IMR-90 (cell line): ENCODE results near the gene VWCE. TPM values are rescaled to one million over a fixed set of nuclear protein-coding genes. Genes with fewer than 3 reads are reported as not detected.

ENCODE experiments used
- ATAC-seq: fragments of 200-7000 bp; cut with Tn5 transposase; 2 replicates; pipeline ENCODE4 v1.9.1; 2020; ENCODE audit warnings: low read depth, mild to moderate bottlenecking, moderate library complexity
- BruUV-seq: library from RNA; stranded (reverse); fragments of 400-500 nt; replicated peaks from 2 replicates; lab custom pipeline; 2021; lab: Mats Ljungman, UMichigan
- CTCF ChIA-PET: fragments of 300-600 bp; formaldehyde crosslinking; extraction: SDS; loops from one replicate; lab custom pipeline; 2021; ENCODE audit warnings: antibody characterized with exemption; lab: Yijun Ruan, JAX
- POLR2A ChIA-PET: fragments of 300-600 bp; sonication (Branson Sonifier 250); formaldehyde crosslinking; loops from one replicate; lab custom pipeline; 2022; ENCODE audit warnings: antibody characterized with exemption; ENCODE audit not compliant: unreplicated experiment; lab: Charles Lee
- DNase-seq: peaks from one replicate; pipeline ENCODE4 v3.0.0; 2013
- H2AFZ ChIP-seq: replicated peaks from 2 replicates; pipeline ENCODE3; 2013; ENCODE audit warnings: low read length, mild to moderate bottlenecking; ENCODE audit not compliant: poor library complexity
- H2AK5ac ChIP-seq: 2 replicates; pipeline ENCODE4 v1.6.1; 2013; ENCODE audit warnings: low read depth, low read length, inconsistent platforms
- H2AK9ac ChIP-seq: replicated peaks from 2 replicates; pipeline ENCODE3; 2013; ENCODE audit warnings: mild to moderate bottlenecking, low read depth, low read length, moderate library complexity; ENCODE audit not compliant: poor library complexity
- H2BK120ac ChIP-seq: 2 replicates; pipeline ENCODE4 v1.6.1; 2013; ENCODE audit warnings: low read depth, low read length, inconsistent platforms
- H2BK15ac ChIP-seq: 3 replicates; pipeline ENCODE4 v1.6.1; 2013; ENCODE audit warnings: low read depth, low read length, inconsistent platforms
- H2BK20ac ChIP-seq: 2 replicates; pipeline ENCODE4 v1.6.1; 2013; ENCODE audit warnings: low read depth, mild to moderate bottlenecking, inconsistent platforms, low read length, moderate library complexity
- H2BK5ac ChIP-seq: 2 replicates; pipeline ENCODE4 v1.6.1; 2013; ENCODE audit warnings: mild to moderate bottlenecking, low read depth, low read length, inconsistent platforms; ENCODE audit not compliant: poor library complexity, severe bottlenecking
- H3K14ac ChIP-seq: replicated peaks from 2 replicates; pipeline ENCODE4 v1.6.1; 2013; ENCODE audit warnings: low read depth, low read length, inconsistent platforms
- H3K18ac ChIP-seq: 2 replicates; pipeline ENCODE4 v1.6.1; 2013; ENCODE audit warnings: low read depth, low read length, control low read depth
- H3K23ac ChIP-seq: 2 replicates; pipeline ENCODE4 v1.6.1; 2013; ENCODE audit warnings: low read depth, low read length, inconsistent platforms
- H3K27ac ChIP-seq: 2 replicates; pipeline ENCODE4 v1.5.1; 2013; ENCODE audit warnings: mild to moderate bottlenecking, control low read depth, low read length; ENCODE audit not compliant: insufficient read depth
- H3K27me3 ChIP-seq: 2 replicates; pipeline ENCODE4 v1.6.1; 2013; ENCODE audit warnings: low read length; ENCODE audit not compliant: control insufficient read depth, insufficient read depth
- H3K36me3 ChIP-seq: 2 replicates; pipeline ENCODE4 v1.6.1; 2013; ENCODE audit warnings: low read length, mixed read lengths; ENCODE audit not compliant: control insufficient read depth, insufficient read depth
- H3K4ac ChIP-seq: 2 replicates; pipeline ENCODE4 v1.6.1; 2013; ENCODE audit warnings: low read depth, low read length, inconsistent platforms
- H3K4me1 ChIP-seq: 2 replicates; pipeline ENCODE4 v1.6.1; 2013; ENCODE audit warnings: low read length, mixed read lengths; ENCODE audit not compliant: control insufficient read depth, insufficient read depth
- H3K4me2 ChIP-seq: 2 replicates; pipeline ENCODE4 v1.6.1; 2013; ENCODE audit warnings: low read depth, mild to moderate bottlenecking, control low read depth, low read length, moderate library complexity
- H3K4me3 ChIP-seq: 2 replicates; pipeline ENCODE4 v1.5.1; 2013; ENCODE audit warnings: low read depth, mild to moderate bottlenecking, control low read depth, low read length, moderate library complexity; ENCODE audit not compliant: insufficient read depth
- H3K56ac ChIP-seq: 2 replicates; pipeline ENCODE4 v1.6.1; 2013; ENCODE audit warnings: low read length, inconsistent platforms; ENCODE audit not compliant: insufficient read depth; ENCODE audit errors: extremely low read depth
- H3K79me1 ChIP-seq, 2 experiments: 2 replicates each; pipeline ENCODE4 v1.6.1; 2013; ENCODE audit warnings: low read length in 2 of 2, inconsistent platforms in 1 of 2, low read depth in 1 of 2
- H3K9ac ChIP-seq: 2 replicates; pipeline ENCODE4 v1.6.1; 2013; ENCODE audit warnings: low read depth, low read length, control low read depth
- H3K9me1 ChIP-seq: 2 replicates; pipeline ENCODE4 v1.6.1; 2013; ENCODE audit warnings: low read length, inconsistent platforms; ENCODE audit not compliant: insufficient read depth
- H3K9me3 ChIP-seq: 2 replicates; pipeline ENCODE4 v1.6.1; 2013; ENCODE audit warnings: low read length; ENCODE audit not compliant: control insufficient read depth, insufficient read depth
- H4K20me1 ChIP-seq: 2 replicates; pipeline ENCODE4 v1.6.1; 2013; ENCODE audit warnings: low read length, inconsistent platforms; ENCODE audit not compliant: insufficient read depth
- H4K5ac ChIP-seq: 2 replicates; pipeline ENCODE4 v1.6.1; 2013; ENCODE audit warnings: mild to moderate bottlenecking, low read depth, low read length, control low read depth
- H4K8ac ChIP-seq, 2 experiments: 2 replicates each; pipeline ENCODE4 v1.6.1; 2013; ENCODE audit warnings: low read depth in 2 of 2, low read length in 2 of 2, control low read depth in 1 of 2, inconsistent platforms in 1 of 2
- H4K91ac ChIP-seq: 2 replicates; pipeline ENCODE4 v1.6.1; 2013; ENCODE audit warnings: low read depth, low read length, inconsistent platforms; ENCODE audit not compliant: insufficient read depth
- BHLHE40 ChIP-seq: fragments of 150-350 bp; IDR thresholded peaks from 2 replicates; pipeline ENCODE4 v1.6.1; 2016; ENCODE audit warnings: mild to moderate bottlenecking, low read depth, low read length
- ELK1 ChIP-seq: fragments of 150-350 bp; IDR thresholded peaks from 2 replicates; pipeline ENCODE4 v1.6.1; 2016; ENCODE audit warnings: low read depth, mild to moderate bottlenecking, low read length, moderate library complexity, borderline replicate concordance
- MAFK ChIP-seq: IDR thresholded peaks from 2 replicates; pipeline ENCODE4 v1.6.1; 2012; ENCODE audit warnings: low read depth, low read length, improper control_type of control experiment
- RAD21 ChIP-seq: IDR thresholded peaks from 2 replicates; pipeline ENCODE4 v1.6.1; 2012; ENCODE audit warnings: low read length, improper control_type of control experiment
- RCOR1 ChIP-seq: IDR thresholded peaks from 2 replicates; pipeline ENCODE4 v1.6.1; 2012; ENCODE audit warnings: mild to moderate bottlenecking, low read length, improper control_type of control experiment; ENCODE audit not compliant: insufficient replicate concordance
- RFX5 ChIP-seq: IDR thresholded peaks from 2 replicates; pipeline ENCODE4 v1.8.0; 2012; ENCODE audit warnings: low read depth, mild to moderate bottlenecking, low read length, moderate library complexity
- SMC3 ChIP-seq: fragments of 150-350 bp; IDR thresholded peaks from 2 replicates; pipeline ENCODE4 v1.6.1; 2016; ENCODE audit warnings: low read depth, mild to moderate bottlenecking, antibody characterized with exemption, low read length, moderate library complexity
- USF2 ChIP-seq: fragments of 150-350 bp; IDR thresholded peaks from 2 replicates; pipeline ENCODE4 v1.6.1; 2017; ENCODE audit warnings: mild to moderate bottlenecking, antibody characterized with exemption, low read length, low read depth
- WGBS, 2 experiments: methylation state at CpG; one replicate each; pipeline versions ENCODE4 v1.1.5 to v1.1.7; 2013; ENCODE audit warnings: missing lambda C conversion rate in 2 of 2; ENCODE audit not compliant: insufficient read length in 1 of 2; ENCODE audit errors: extremely low coverage in 2 of 2; 5-methylcytosine and 5-hydroxymethylcytosine counted together
- dilution Hi-C: fragments of 300-500 bp; cut with HindIII; formaldehyde crosslinking; loops from one replicate; pipeline ENCODE4 v1.14.3; 2018; ENCODE audit warnings: low sequenced_read_pairs; ENCODE audit not compliant: unreplicated experiment
- in situ Hi-C: fragments of 300-500 bp; cut with MboI; formaldehyde crosslinking; loops from 3 replicates; pipeline ENCODE4 v1.14.3; 2019; ENCODE audit warnings: low sequenced_read_pairs, inconsistent platforms, mixed read lengths
- intact Hi-C: fragments of 100-400 bp; cut with micrococcal nuclease; formaldehyde crosslinking; loops from 2 replicates; pipeline ENCODE4 v1.10.0; 2022
- polyA plus RNA-seq, 3 experiments: library from polyadenylated mRNA; depleted of rRNA; stranded (reverse); fragments of >200 nt; gene quantifications; 2 replicates each; pipeline ENCODE4 v1.2.3, GENCODE V29; 2012; ENCODE audit warnings: low replicate concordance in 1 of 3
- total RNA-seq: library from RNA; depleted of rRNA; stranded (reverse); fragments of >200 nt; gene quantifications from 2 replicates; pipeline ENCODE4 v1.2.3, GENCODE V29; 2012

Gene VWCE
- total and polyA plus RNA-seq, 2 of the 4 experiments (the other 2 are of a cell fraction), result under 0.01 to 1.1 TPM

- no peak overlapping the region for H2BK5ac ChIP-seq
- H3K4me2 ChIP-seq, result no peak overlapping the region
- H3K9ac ChIP-seq, result no peak overlapping the region
- no peak overlapping the region for H2AK9ac ChIP-seq
- H2AFZ ChIP-seq, result no peak overlapping the region
- H3K9me1 ChIP-seq, result no peaks in the 10 kb centered on the region; the same call in 1 of the 2 replicates
- POLR2A ChIA-PET, result no interaction called here
- no peaks in the 10 kb centered on the region for H3K9me3 ChIP-seq
- no peak overlapping the region for H4K5ac ChIP-seq
- no TSS peak for BruUV-seq
- in situ Hi-C loops, result loop anchor here (25.0 kb wide), 1 partner anchor 1694 kb away; the partner anchor contains the start of gene OSBP
- ATAC-seq (no peak), DNase-seq (no peak)
- H3K79me1 ChIP-seq, result peaks cover 18 to 36% of the 10 kb centered on the region in 2 experiments
- no peak overlapping the region for H2BK15ac ChIP-seq
- H3K56ac ChIP-seq, result no peak overlapping the region
- dilution Hi-C loops, result no loop called here
- H2BK120ac ChIP-seq, result no peak overlapping the region
- H2BK20ac ChIP-seq, result no peak overlapping the region
- no peaks in the 10 kb centered on the region for H3K27me3 ChIP-seq
- H3K23ac ChIP-seq, result no peak overlapping the region
- H4K20me1 ChIP-seq, result peaks cover 25% of the 10 kb centered on the region
- H3K18ac ChIP-seq, result no peak overlapping the region
- no peak for TF ChIP-seq ELK1
- TF ChIP-seq SMC3, result no peak
- TF ChIP-seq RAD21, result no peak
- no peak for TF ChIP-seq MAFK
- TF ChIP-seq BHLHE40, result no peak
- no peak for TF ChIP-seq RCOR1
- no peak for TF ChIP-seq USF2
- no peak for TF ChIP-seq RFX5
- H2AK5ac ChIP-seq, result no peak overlapping the region
- no peak overlapping the region for H4K8ac ChIP-seq
- CTCF ChIA-PET, result no interaction called here
- H3K27ac ChIP-seq, result no peak overlapping the region
- intact Hi-C loops, result no loop called here
- no peak overlapping the region for H3K4me3 ChIP-seq
- no peak overlapping the region for H4K91ac ChIP-seq
- H3K4ac ChIP-seq, result no peak overlapping the region
- no peak overlapping the region for H3K14ac ChIP-seq
- peaks cover 80% of the 10 kb centered on the region for H3K36me3 ChIP-seq
- no peaks in the 10 kb centered on the region for H3K4me1 ChIP-seq
- 90% methylated on average over 1 of the region's 1 CpG; no CpG with 5 or more reads in 1 of the 2 experiments for WGBS, 2 experiments
These were observed 11.1 kb upstream of the VWCE start for GRCh38 chr11:61306221-61306620.
